A549 (cell line): ENCODE results near the gene ERCC8.

Experiments used
- CEBPB ChIP-seq, 2 experiments: fragments of >200 bp in 1 of 2; sonication (Bioruptor Twin) in 1 of 2; formaldehyde crosslinking in 1 of 2; IDR thresholded peaks; 2 replicates each; pipeline ENCODE4 v1.6.1; 2012 to 2016
- EHMT2 ChIP-seq: fragments of 200-600 bp; sonication (generic); IDR thresholded peaks from 2 replicates; pipeline ENCODE4 v1.6.1; 2016; ENCODE audit warnings: antibody characterized with exemption, low read depth, mild to moderate bottlenecking, moderate library complexity
- EP300 ChIP-seq, 2 experiments: fragments of >200 bp; sonication (Bioruptor Twin); formaldehyde crosslinking; IDR thresholded peaks; 2 replicates in 1 of 2; 3 replicates in 1 of 2; pipeline ENCODE4 v1.6.1; 2016 to 2017
- NR3C1 ChIP-seq: fragments of >200 bp; sonication (Bioruptor Twin); formaldehyde crosslinking; IDR thresholded peaks from 3 replicates; pipeline ENCODE4 v1.6.1; 2017
- POLR2A ChIP-seq: IDR thresholded peaks from 2 replicates; pipeline ENCODE4 v1.6.1; 2012; ENCODE audit warnings: mild to moderate bottlenecking, low read length
- TP53 ChIP-seq: fragments of 250-450 bp; sonication (Bioruptor Pico); IDR thresholded peaks from 2 replicates; pipeline ENCODE4 v1.5.0; 2021; ENCODE audit warnings: mild to moderate bottlenecking, moderate library complexity
- TF ChIP-seq, protein P1 (sequence below): fragments of >200 bp; sonication (Bioruptor Twin); formaldehyde crosslinking; IDR thresholded peaks from 3 replicates; pipeline ENCODE4 v1.5.1; 2016
- TF ChIP-seq, protein P2 (sequence below): fragments of 150-350 bp; IDR thresholded peaks from 2 replicates; pipeline ENCODE4 v1.6.1; 2014; ENCODE audit warnings: low read depth, mild to moderate bottlenecking, low read length
- TF ChIP-seq, protein P3 (sequence below): fragments of 250-450 bp; sonication (Bioruptor Pico); IDR thresholded peaks from 2 replicates; pipeline ENCODE4 v1.5.0; 2021; ENCODE audit warnings: mild to moderate bottlenecking, moderate library complexity, borderline replicate concordance

GRCh38 chr5:60888359-60889061 lies 56.4 kb downstream of the ERCC8 start:
- TF ChIP-seq EHMT2, result no peak
- TF ChIP-seq, protein P1, sequence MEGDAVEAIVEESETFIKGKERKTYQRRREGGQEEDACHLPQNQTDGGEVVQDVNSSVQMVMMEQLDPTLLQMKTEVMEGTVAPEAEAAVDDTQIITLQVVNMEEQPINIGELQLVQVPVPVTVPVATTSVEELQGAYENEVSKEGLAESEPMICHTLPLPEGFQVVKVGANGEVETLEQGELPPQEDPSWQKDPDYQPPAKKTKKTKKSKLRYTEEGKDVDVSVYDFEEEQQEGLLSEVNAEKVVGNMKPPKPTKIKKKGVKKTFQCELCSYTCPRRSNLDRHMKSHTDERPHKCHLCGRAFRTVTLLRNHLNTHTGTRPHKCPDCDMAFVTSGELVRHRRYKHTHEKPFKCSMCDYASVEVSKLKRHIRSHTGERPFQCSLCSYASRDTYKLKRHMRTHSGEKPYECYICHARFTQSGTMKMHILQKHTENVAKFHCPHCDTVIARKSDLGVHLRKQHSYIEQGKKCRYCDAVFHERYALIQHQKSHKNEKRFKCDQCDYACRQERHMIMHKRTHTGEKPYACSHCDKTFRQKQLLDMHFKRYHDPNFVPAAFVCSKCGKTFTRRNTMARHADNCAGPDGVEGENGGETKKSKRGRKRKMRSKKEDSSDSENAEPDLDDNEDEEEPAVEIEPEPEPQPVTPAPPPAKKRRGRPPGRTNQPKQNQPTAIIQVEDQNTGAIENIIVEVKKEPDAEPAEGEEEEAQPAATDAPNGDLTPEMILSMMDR, result no peak
- no peak for TF ChIP-seq NR3C1
- TF ChIP-seq EP300 (IDR thresholded peaks at IDR 0.05), result no peak
- no peak for TF ChIP-seq CEBPB (IDR thresholded peaks at IDR 0.05)
- TF ChIP-seq, protein P2, sequence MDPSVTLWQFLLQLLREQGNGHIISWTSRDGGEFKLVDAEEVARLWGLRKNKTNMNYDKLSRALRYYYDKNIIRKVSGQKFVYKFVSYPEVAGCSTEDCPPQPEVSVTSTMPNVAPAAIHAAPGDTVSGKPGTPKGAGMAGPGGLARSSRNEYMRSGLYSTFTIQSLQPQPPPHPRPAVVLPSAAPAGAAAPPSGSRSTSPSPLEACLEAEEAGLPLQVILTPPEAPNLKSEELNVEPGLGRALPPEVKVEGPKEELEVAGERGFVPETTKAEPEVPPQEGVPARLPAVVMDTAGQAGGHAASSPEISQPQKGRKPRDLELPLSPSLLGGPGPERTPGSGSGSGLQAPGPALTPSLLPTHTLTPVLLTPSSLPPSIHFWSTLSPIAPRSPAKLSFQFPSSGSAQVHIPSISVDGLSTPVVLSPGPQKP, result no peak
- TF ChIP-seq, protein P3, sequence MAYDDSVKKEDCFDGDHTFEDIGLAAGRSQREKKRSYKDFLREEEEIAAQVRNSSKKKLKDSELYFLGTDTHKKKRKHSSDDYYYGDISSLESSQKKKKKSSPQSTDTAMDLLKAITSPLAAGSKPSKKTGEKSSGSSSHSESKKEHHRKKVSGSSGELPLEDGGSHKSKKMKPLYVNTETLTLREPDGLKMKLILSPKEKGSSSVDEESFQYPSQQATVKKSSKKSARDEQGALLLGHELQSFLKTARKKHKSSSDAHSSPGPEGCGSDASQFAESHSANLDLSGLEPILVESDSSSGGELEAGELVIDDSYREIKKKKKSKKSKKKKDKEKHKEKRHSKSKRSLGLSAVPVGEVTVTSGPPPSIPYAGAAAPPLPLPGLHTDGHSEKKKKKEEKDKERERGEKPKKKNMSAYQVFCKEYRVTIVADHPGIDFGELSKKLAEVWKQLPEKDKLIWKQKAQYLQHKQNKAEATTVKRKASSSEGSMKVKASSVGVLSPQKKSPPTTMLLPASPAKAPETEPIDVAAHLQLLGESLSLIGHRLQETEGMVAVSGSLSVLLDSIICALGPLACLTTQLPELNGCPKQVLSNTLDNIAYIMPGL (CRISPR knock-in tag), result no peak
- no peak for TF ChIP-seq TP53 (CRISPR knock-in tag)
- TF ChIP-seq POLR2A, result no peak
